Kidney (tissue), 14 donors: ENCODE measurements around the gene RCAN1. TPM values are rescaled to one million over a fixed set of nuclear protein-coding genes. Genes with fewer than 3 reads are reported as not detected.

Experiments
- DNase-seq, 5 donors: peaks; one replicate each; pipeline ENCODE4 v3.0.0-alpha.2; 2013 to 2020
- FAIRE-seq: peaks from 2 replicates; lab custom pipeline; 2012; peaks lifted over from hg19 to GRCh38; lab: Jason Lieb, UNC
- H3K27ac ChIP-seq, 2 donors: one replicate each; pipeline ENCODE4 v1.7.0; 2013; ENCODE audit warnings: low read depth in 2 of 2, low read length in 2 of 2, inconsistent platforms in 1 of 2
- H3K27me3 ChIP-seq: one replicate; pipeline ENCODE4 v1.7.1; 2013; ENCODE audit warnings: low read length, inconsistent platforms; ENCODE audit not compliant: control insufficient read depth, insufficient read depth
- H3K36me3 ChIP-seq, 3 donors: one replicate each; pipeline versions ENCODE4 v1.7.0 to v1.7.1; 2013; ENCODE audit warnings: low read length in 3 of 3, control low read depth in 1 of 3, inconsistent platforms in 1 of 3; ENCODE audit not compliant: insufficient read depth in 3 of 3, control insufficient read depth in 2 of 3
- H3K4me1 ChIP-seq, 3 donors: one replicate each; pipeline versions ENCODE4 v1.7.0 to v1.7.1; 2013; ENCODE audit warnings: low read length in 3 of 3, inconsistent platforms in 1 of 3, low read depth in 1 of 3; ENCODE audit not compliant: control insufficient read depth in 2 of 3, insufficient read depth in 2 of 3
- H3K4me3 ChIP-seq, 3 donors: one replicate each; pipeline versions ENCODE4 v1.7.0 to v1.8.1; 2013; ENCODE audit warnings: low read length in 3 of 3, control low read depth in 1 of 3, inconsistent platforms in 1 of 3
- H3K9ac ChIP-seq, 3 donors: one replicate each; pipeline versions ENCODE4 v1.7.0 to v1.7.1; 2013; ENCODE audit warnings: low read length in 3 of 3, control low read depth in 1 of 3, inconsistent platforms in 1 of 3
- H3K9me3 ChIP-seq, 3 donors: one replicate each; pipeline versions ENCODE4 v1.7.0 to v1.7.1; 2013; ENCODE audit warnings: low read length in 3 of 3, control low read depth in 1 of 3, inconsistent platforms in 1 of 3; ENCODE audit not compliant: control insufficient read depth in 2 of 3, insufficient read depth in 1 of 3
- intact Hi-C: fragments of 100-400 bp; cut with DNase I; formaldehyde crosslinking; loops from one replicate; pipeline ENCODE4 v1.11.1; 2022
- polyA plus RNA-seq: library from polyadenylated mRNA; stranded (reverse); fragments of 350-450 nt; fragmentation: Illumina TruSeq; extraction: RNeasy Lipid Tissue Mini Kit (QIAGEN cat#74804); gene quantifications from one replicate; pipeline ENCODE4 v1.2.3, GENCODE V29; 2014; ENCODE audit warnings: low read depth, low replicate concordance; ENCODE audit not compliant: insufficient read depth
- total RNA-seq: library from RNA; stranded (reverse); fragmentation: NEBNext Ultra II Directional; extraction: Animal tissue kit (Norgen Biotek cat#: 25700); gene quantifications from one replicate; pipeline ENCODE4 v1.2.1, GENCODE V29; 2021
- TF ChIP-seq, protein P1 (sequence below): IDR thresholded peaks from 3 replicates; pipeline ENCODE4 v1.5.1; 2012; ENCODE audit warnings: mild to moderate bottlenecking, moderate library complexity, borderline replicate concordance; ENCODE audit not compliant: insufficient read depth; ENCODE audit errors: extremely low read depth
- donor health status: control.
- donor health status: control.
- donor health status: control.
- donor health status: control.
- donor health status: control.
- donor health status: DM: yes; HTN: yes; CAD: no.
- donor health status: Normal renal cell carcinoma (clear cell type).

Gene RCAN1
- total and polyA plus RNA-seq, 2 donors from 2014 or later = 31.3 to 55.3 TPM

DNA sequence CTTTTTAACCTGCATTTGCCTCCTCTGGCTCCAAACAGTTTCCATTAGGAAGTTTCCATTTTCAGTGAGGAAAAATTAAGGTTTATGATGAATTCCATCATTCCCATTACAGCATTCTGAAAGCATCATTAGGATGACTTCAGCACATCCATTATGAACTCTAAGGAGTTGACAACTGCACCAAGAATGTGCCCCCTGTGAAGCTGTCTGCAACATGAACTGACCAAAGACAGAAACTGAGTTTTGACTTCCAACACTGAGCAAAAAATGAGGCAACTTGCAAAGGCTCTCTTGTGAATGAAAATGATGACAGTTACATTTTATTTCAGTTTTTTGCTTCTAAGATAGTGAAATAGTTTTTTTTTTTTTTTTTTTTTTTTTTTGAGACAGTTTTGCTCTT, 84.7 kb downstream of the RCAN1 start:
- TF ChIP-seq, protein P1, sequence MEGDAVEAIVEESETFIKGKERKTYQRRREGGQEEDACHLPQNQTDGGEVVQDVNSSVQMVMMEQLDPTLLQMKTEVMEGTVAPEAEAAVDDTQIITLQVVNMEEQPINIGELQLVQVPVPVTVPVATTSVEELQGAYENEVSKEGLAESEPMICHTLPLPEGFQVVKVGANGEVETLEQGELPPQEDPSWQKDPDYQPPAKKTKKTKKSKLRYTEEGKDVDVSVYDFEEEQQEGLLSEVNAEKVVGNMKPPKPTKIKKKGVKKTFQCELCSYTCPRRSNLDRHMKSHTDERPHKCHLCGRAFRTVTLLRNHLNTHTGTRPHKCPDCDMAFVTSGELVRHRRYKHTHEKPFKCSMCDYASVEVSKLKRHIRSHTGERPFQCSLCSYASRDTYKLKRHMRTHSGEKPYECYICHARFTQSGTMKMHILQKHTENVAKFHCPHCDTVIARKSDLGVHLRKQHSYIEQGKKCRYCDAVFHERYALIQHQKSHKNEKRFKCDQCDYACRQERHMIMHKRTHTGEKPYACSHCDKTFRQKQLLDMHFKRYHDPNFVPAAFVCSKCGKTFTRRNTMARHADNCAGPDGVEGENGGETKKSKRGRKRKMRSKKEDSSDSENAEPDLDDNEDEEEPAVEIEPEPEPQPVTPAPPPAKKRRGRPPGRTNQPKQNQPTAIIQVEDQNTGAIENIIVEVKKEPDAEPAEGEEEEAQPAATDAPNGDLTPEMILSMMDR = no peak
- H3K9me3 ChIP-seq = no peaks in the 10 kb centered on the region
- no peak overlapping the region for H3K4me3 ChIP-seq
- no peak overlapping the region for H3K9ac ChIP-seq
- FAIRE-seq = no peak
- H3K27ac ChIP-seq = no peak overlapping the region
- intact Hi-C loops = no loop called here
- no peaks in the 10 kb centered on the region for H3K27me3 ChIP-seq
- H3K4me1 ChIP-seq = peaks cover 0 to 10% (median 7%) of the 10 kb centered on the region in 3 donors
- no peaks in the 10 kb centered on the region for H3K36me3 ChIP-seq
- DNase-seq = no peak

DNA sequence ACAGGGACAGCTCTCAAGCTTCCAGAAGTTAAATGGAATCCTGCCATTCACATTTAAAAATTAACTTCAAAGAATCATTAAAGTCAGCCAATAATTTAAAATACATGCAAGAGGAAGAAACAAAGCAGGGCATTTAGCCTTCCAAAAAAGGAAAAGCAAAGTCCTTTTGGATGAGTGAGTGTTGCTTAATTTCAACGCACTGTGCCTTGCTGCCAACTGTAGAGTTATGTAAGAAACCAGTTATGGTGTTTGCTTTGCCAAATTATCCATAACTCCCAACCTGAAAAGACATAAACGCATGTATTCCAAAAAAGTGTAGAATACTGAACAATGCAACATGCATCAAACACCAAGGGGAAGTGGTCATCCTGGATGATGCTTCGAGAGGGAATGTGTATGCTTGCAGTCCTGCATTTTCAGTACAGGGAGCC, 86.8 kb downstream of the RCAN1 start:
- FAIRE-seq (peak; percentile 67), DNase-seq (no peak)
- H3K4me3 ChIP-seq = no peak overlapping the region
- no peak overlapping the region for H3K9ac ChIP-seq
- peaks cover 0 to 2% (median under 1%) of the 10 kb centered on the region in 3 donors for H3K36me3 ChIP-seq
- peaks cover 0 to 13% (median 10%) of the 10 kb centered on the region in 3 donors for H3K4me1 ChIP-seq
- H3K27me3 ChIP-seq = no peaks in the 10 kb centered on the region
- H3K27ac ChIP-seq = peak overlapping the region; percentile 29 to 98
- TF ChIP-seq, protein P1 = no peak
- no peaks in the 10 kb centered on the region for H3K9me3 ChIP-seq
- intact Hi-C loops = no loop called here

GRCh38 chr21:34526618-34527290, 88.2 kb downstream of the RCAN1 start:
- Histone ChIP-seq H3K27me3 (no peaks in the 10 kb centered on the region), H3K4me3 (peak overlapping the region; percentile 33 to 94 (median 68)), H3K36me3 (peaks cover 0 to 13% (median 5%) of the 10 kb centered on the region in 3 donors), H3K27ac (peak overlapping the region; percentile 86 to 98), H3K4me1 (peaks cover 0 to 21% (median 16%) of the 10 kb centered on the region in 3 donors), H3K9me3 (no peaks in the 10 kb centered on the region), H3K9ac (peak overlapping the region; percentile 22 to 97 (median 92))
- intact Hi-C loops = no loop called here
- peak in 4 of 5 donors; percentile 87 to 97 (median 92) for DNase-seq
- TF ChIP-seq, protein P1 = no peak
- peak; percentile 97 for FAIRE-seq
